Choroid plexus epithelial cell (primary cell): ENCODE measurements around the gene PVALB.

Experiments used
- DNase-seq: peaks from one replicate; pipeline ENCODE4 v3.0.0-alpha.2; 2010; ENCODE audit warnings: low read depth
- H3K4me3 ChIP-seq: 2 replicates; pipeline ENCODE4 v1.5.1; 2011; ENCODE audit warnings: low read depth, mild to moderate bottlenecking, control low read depth, low read length, moderate library complexity
- CTCF ChIP-seq: conservative IDR thresholded peaks from 2 replicates; pipeline ENCODE4 v1.5.1; 2011; ENCODE audit warnings: low read depth, mild to moderate bottlenecking, control low read depth, inconsistent platforms, low read length, moderate library complexity

The PVALB gene

GRCh38 chr22:36833073-36833472 is 16.2 kb upstream of the PVALB start:
- H3K4me3 ChIP-seq: no peak overlapping the region
- no peak for DNase-seq
- no peak for TF ChIP-seq CTCF

- TF ChIP-seq CTCF: no peak
- H3K4me3 ChIP-seq: no peak overlapping the region
- no peak for DNase-seq
These were observed 14.9 kb upstream of the PVALB start for GRCh38 chr22:36831717-36832116.

GRCh38 chr22:36831206-36831605 is 14.4 kb upstream of the PVALB start:
- TF ChIP-seq CTCF: no peak
- no peak for DNase-seq
- H3K4me3 ChIP-seq: no peak overlapping the region

GRCh38 chr22:36830601-36831000 is 13.8 kb upstream of the PVALB start:
- H3K4me3 ChIP-seq: no peak overlapping the region
- no peak for DNase-seq
- TF ChIP-seq CTCF: no peak

- TF ChIP-seq CTCF: peak; percentile 5
- DNase-seq: no peak
- no peak overlapping the region for H3K4me3 ChIP-seq
These were observed 12.7 kb upstream of the PVALB start for GRCh38 chr22:36829370-36830002.

- DNase-seq: no peak
- H3K4me3 ChIP-seq: no peak overlapping the region
- TF ChIP-seq CTCF: no peak
These were observed 12.0 kb upstream of the PVALB start for GRCh38 chr22:36828815-36829214.

- no peak overlapping the region for H3K4me3 ChIP-seq
- DNase-seq: no peak
- TF ChIP-seq CTCF: no peak
These were observed 9.4 kb upstream of the PVALB start for GRCh38 chr22:36826262-36826661.
